HAP-1 (cell line): ENCODE data around the gene PRELID2.
"Not testable (repeated sequence)": the region's sequence is repeated elsewhere in the genome, so short reads cannot be mapped to it uniquely, and the experiment has no call there.

ENCODE experiments used
- DNase-seq, 2 experiments: peaks; one replicate each; pipeline ENCODE4 v3.0.0-alpha.2; 2016 to 2020; ENCODE audit warnings: low spot score in 2 of 2
- H3K27me3 ChIP-seq: fragments of 250-450 bp; sonication (Bioruptor Pico); 2 replicates; pipeline ENCODE4 v1.5.1; 2020; ENCODE audit warnings: low read depth, mild to moderate bottlenecking, moderate library complexity
- H3K36me3 ChIP-seq: fragments of 250-450 bp; sonication (Bioruptor Pico); replicated peaks from 2 replicates; pipeline ENCODE4 v1.5.1; 2020; ENCODE audit warnings: mild to moderate bottlenecking
- H3K4me1 ChIP-seq: fragments of 250-450 bp; sonication (Bioruptor Pico); 2 replicates; pipeline ENCODE4 v1.5.1; 2020; ENCODE audit warnings: mild to moderate bottlenecking
- H3K4me3 ChIP-seq: fragments of 250-450 bp; sonication (Bioruptor Pico); 2 replicates; pipeline ENCODE4 v1.5.1; 2020; ENCODE audit warnings: mild to moderate bottlenecking, moderate library complexity
- H3K9me3 ChIP-seq: fragments of 250-450 bp; sonication (Bioruptor Pico); 2 replicates; pipeline ENCODE4 v1.5.1; 2020; ENCODE audit warnings: mild to moderate bottlenecking, moderate library complexity
- in situ Hi-C: fragments of 300-500 bp; cut with MboI; formaldehyde crosslinking; loops from 3 replicates; pipeline ENCODE4 v1.14.3; 2020; ENCODE audit warnings: low sequenced_read_pairs, inconsistent platforms, mixed read lengths

The PRELID2 gene

DNA sequence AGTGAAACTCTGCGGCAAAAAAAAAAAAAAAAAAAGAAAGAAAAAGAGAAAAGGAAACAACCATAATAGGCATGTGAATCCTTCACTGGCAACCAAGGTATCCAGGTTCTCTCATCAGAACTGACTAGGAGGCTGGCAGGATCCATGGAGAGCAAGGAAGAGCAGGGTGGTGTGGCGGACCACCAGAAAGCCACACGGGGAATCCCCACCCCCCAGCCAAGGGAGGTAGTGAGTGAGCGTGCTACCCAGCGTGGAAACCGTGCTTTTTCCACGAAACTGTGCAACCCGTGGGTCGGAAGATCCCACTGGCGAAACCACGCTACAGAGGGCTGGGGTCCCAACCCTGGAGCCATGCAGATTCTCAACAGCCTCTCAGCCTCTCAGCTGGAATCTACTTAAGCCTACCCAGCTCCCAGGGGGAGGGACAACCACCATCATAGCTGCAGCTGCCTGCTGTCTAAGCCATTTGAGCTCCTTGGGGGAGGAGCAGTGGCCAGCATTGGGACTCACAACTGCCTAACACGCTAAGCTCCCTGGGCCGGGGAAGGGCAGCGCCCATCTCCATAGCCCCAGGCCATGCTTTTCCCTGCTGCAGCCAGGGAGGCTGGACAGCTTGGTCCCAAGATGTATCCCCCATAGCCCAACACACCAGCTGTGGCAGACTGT lies 91.6 kb downstream of the PRELID2 start:
- no peak for DNase-seq
- Histone ChIP-seq H3K4me3 (no peak overlapping the region), H3K4me1 (no peaks in the 10 kb centered on the region), H3K36me3 (no peaks in the 10 kb centered on the region), H3K27me3 (no peaks in the 10 kb centered on the region), H3K9me3 (no peaks in the 10 kb centered on the region)
- in situ Hi-C loops: no loop called here

DNA sequence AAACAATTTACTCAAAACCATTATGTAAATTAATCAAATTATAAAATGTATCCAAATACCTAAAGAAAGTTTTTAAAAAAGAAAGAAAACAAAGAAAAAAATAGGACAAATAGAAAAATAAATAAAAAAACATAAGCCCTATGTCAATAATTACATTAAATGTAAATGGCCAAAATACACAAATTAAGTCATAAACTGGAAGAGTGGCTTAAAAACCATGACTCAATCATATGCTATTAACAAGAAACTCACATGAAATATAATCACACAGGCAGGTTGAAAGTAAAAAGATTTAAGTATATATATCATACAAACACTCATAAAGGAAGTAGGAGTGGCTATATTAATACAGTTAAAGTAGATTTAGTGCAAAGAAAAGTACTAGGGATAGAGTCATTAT lies 95.3 kb downstream of the PRELID2 start:
- in situ Hi-C loops: no loop called here
- Histone ChIP-seq H3K9me3 (no peaks in the 10 kb centered on the region), H3K4me1 (no peaks in the 10 kb centered on the region), H3K27me3 (no peaks in the 10 kb centered on the region), H3K36me3 (no peaks in the 10 kb centered on the region), H3K4me3 (no peak overlapping the region)
- DNase-seq: no peak

DNA sequence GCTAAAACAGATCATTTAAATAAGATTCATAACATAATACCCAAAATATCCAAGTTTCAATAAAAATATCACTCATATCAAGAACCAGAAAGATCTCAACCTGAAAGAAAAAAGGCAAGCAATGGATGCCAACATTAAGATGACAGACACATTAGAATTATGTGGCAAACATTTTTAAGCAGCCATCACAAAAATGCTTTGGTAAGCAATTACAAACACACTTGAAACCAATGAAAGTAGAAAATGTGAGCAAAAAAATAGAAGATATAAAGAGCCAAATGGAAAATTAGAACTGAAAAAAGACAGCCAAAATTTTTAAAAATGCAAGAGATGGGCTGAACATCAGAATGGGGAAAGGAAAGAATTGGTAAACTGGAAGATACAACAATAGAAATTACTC lies 96.9 kb downstream of the PRELID2 start:
- Histone ChIP-seq H3K27me3 (no peaks in the 10 kb centered on the region), H3K36me3 (no peaks in the 10 kb centered on the region), H3K9me3 (no peaks in the 10 kb centered on the region), H3K4me1 (no peaks in the 10 kb centered on the region), H3K4me3 (no peak overlapping the region)
- no peak for DNase-seq
- in situ Hi-C loops: no loop called here

DNA sequence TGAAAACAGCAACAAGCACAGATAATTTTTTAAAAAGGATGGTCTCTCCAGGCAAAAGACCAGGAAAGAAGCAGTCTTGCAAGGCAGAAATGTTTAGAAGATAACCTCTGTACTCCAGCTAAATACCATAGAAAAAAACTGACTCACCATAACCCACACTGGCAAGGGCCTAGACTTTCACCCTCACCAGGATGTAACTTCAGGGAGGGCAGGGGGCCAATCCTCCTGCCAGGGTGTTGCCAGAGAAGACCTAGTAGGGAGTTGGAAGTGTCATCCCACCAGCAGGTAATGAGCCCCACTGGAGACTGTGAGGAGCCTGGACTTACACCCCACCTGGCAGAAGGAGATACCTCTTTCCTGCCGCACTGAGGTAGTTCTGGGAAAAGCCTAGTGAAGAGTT lies 97.6 kb downstream of the PRELID2 start:
- H3K4me3 ChIP-seq: no peak overlapping the region
- no peaks in the 10 kb centered on the region for H3K36me3 ChIP-seq
- no peak for DNase-seq
- in situ Hi-C loops: no loop called here
- H3K4me1 ChIP-seq: no peaks in the 10 kb centered on the region
- H3K27me3 ChIP-seq: no peaks in the 10 kb centered on the region
- H3K9me3 ChIP-seq: no peaks in the 10 kb centered on the region

DNA sequence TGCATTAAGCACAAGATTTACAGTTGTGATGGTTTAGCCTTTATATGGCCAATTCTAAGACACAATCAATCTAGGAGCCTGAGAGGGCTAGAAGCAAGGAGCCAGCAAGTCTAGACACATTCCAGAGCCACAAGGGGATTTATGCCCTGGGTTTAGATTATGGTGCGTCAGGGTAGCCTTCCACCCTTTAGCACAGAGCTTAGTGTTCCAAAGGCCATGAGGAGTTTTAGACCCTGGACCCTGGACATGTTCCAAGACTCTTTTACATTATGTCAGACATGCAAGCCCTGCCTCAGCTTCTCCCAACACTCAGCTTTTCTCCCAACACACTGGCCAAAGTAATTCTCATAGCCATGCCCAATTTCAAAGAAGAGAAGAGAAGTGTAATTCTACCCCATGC lies 105.2 kb downstream of the PRELID2 start:
- H3K36me3 ChIP-seq, H3K9me3 ChIP-seq, in situ Hi-C loops, H3K27me3 ChIP-seq, H3K4me1 ChIP-seq, DNase-seq, H3K4me3 ChIP-seq: not testable (repeated sequence)

DNA sequence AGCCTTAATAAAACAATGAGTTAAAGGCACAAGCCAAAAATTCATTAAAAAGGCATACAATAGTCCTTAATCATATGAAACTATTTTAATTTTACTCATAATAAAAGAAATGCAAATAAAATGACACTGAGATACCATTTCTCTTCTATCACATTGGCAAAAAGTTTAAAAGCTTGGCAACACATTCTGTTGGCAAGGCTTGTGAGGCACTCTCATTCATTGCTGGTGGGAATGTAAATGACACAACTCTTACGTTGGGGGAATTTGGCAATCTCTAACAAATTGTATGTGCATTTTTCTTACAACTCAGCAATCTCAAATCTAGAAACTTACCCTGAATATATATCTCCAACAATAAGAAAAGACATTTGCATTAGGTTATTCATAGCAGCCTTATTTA lies 111.6 kb downstream of the PRELID2 start:
- no peak overlapping the region for H3K4me3 ChIP-seq
- no peaks in the 10 kb centered on the region for H3K4me1 ChIP-seq
- H3K27me3 ChIP-seq: no peaks in the 10 kb centered on the region
- no peak for DNase-seq
- in situ Hi-C loops: no loop called here
- H3K36me3 ChIP-seq: no peaks in the 10 kb centered on the region
- no peaks in the 10 kb centered on the region for H3K9me3 ChIP-seq

DNA sequence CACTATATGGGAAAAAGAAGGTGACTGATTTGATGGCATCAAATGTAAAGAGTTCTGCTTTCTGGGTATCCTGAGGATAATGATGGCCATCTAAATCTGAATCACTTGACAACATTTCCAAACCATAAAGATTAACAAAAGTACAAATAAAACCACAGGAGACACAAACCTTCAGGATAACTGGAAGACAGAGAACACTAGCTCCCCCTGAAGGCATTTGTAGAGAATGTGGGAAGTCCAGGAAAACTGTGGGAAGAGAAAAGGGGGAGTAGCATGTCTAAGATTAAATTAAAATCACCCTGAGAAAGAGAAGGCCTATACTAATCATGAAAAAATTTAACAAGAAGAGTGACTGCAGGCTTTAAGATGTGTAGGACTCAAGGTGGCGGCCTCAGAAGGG lies 116.2 kb downstream of the PRELID2 start:
- no peak overlapping the region for H3K4me3 ChIP-seq
- H3K4me1 ChIP-seq: no peaks in the 10 kb centered on the region
- in situ Hi-C loops: no loop called here
- peak in 1 of 2 experiments; percentile 32 for DNase-seq
- no peaks in the 10 kb centered on the region for H3K36me3 ChIP-seq
- no peaks in the 10 kb centered on the region for H3K9me3 ChIP-seq
- H3K27me3 ChIP-seq: no peaks in the 10 kb centered on the region

DNA sequence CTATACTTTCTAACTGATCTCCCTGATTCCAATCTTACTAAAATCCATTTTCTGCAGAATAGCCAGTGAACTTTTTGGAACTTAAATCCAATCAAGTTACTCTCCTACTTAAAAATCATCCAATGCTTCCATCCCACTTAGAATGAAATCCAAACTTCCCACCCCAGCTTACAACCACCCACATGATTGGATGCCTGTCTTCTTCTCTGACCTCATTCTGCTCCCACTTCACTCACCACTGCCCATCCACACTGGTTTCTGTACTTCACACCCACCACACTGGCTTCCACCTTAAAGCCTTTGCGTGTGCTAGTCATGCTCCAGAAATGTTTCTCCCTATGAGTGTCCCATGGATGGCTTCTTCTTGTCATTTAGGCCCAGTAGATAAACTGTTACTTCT lies 119.7 kb downstream of the PRELID2 start:
- in situ Hi-C loops: no loop called here
- Histone ChIP-seq H3K27me3 (no peaks in the 10 kb centered on the region), H3K4me1 (no peaks in the 10 kb centered on the region), H3K9me3 (no peaks in the 10 kb centered on the region), H3K36me3 (no peaks in the 10 kb centered on the region), H3K4me3 (no peak overlapping the region)
- no peak for DNase-seq

DNA sequence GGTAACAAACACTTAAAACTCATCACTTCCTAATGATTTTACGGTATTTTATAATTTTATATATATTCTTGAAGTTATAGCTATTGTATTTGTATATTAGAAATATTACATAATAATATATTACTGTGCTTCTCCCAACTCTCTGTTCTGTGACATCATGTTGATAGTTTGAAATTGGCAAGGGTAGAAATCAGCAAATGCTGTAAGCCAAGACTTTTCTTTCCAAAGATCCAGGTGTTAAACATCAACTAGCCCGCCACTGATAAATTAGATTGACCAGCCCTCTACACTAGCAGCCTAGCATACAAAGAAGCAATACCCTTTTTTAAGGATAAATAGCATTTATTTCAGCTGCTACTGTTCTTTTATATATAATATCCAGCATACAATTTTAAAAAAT lies 122.9 kb downstream of the PRELID2 start:
- no peaks in the 10 kb centered on the region for H3K4me1 ChIP-seq
- DNase-seq: no peak
- H3K36me3 ChIP-seq: no peaks in the 10 kb centered on the region
- H3K9me3 ChIP-seq: no peaks in the 10 kb centered on the region
- in situ Hi-C loops: no loop called here
- H3K4me3 ChIP-seq: no peak overlapping the region
- no peaks in the 10 kb centered on the region for H3K27me3 ChIP-seq

DNA sequence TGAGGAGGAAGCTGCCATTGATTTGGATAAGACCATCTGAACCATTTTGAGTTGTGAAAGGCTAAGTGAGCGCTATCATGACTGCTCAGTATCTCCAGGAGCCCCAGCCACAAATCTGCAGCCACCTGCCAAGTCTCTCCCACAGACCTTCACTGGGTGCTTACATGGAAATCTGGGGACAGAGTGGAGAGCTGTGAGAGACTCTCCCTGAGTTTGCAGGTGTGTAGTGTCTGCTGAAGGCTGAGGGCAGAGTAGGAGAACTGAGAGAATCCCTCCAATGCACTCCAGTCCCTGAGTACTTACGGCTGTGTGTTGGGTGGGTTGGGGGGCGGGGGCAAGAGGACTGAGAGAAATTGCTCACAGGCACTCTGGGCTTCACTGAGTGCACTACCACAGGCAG lies 123.7 kb downstream of the PRELID2 start:
- H3K4me3 ChIP-seq: no peak overlapping the region
- in situ Hi-C loops: no loop called here
- no peaks in the 10 kb centered on the region for H3K27me3 ChIP-seq
- DNase-seq: no peak
- H3K36me3 ChIP-seq: no peaks in the 10 kb centered on the region
- no peaks in the 10 kb centered on the region for H3K4me1 ChIP-seq
- H3K9me3 ChIP-seq: no peaks in the 10 kb centered on the region
